Ascending aorta (tissue), 2 donors: ENCODE measurements around the gene ZNF385B. TPM values are rescaled to one million over a fixed set of nuclear protein-coding genes. Genes with fewer than 3 reads are reported as not detected.

ENCODE experiments used
- DNase-seq, 2 donors: peaks; one replicate each; pipeline ENCODE4 v3.0.0-alpha.2; 2019; ENCODE audit warnings: low spot score in 2 of 2
- H3K27ac ChIP-seq, 2 donors: fragments of 200-600 bp; sonication (generic); one replicate each; pipeline ENCODE4 v1.5.1; 2016 to 2017; ENCODE audit warnings: mild to moderate bottlenecking in 1 of 2
- H3K27me3 ChIP-seq: fragments of 200-600 bp; sonication (generic); one replicate; pipeline ENCODE4 v1.5.1; 2017
- H3K36me3 ChIP-seq, 2 donors: fragments of 200-600 bp; sonication (generic); one replicate each; pipeline ENCODE4 v1.5.1; 2016
- H3K4me1 ChIP-seq, 2 donors: fragments of 200-600 bp; sonication (generic); one replicate each; pipeline ENCODE4 v1.5.1; 2016 to 2017; ENCODE audit warnings: mild to moderate bottlenecking in 1 of 2
- H3K4me3 ChIP-seq, 2 donors: fragments of 200-600 bp; sonication (generic); one replicate each; pipeline ENCODE4 v1.5.1; 2016 to 2017; ENCODE audit warnings: mild to moderate bottlenecking in 1 of 2
- H3K9me3 ChIP-seq, 2 donors: fragments of 200-600 bp; sonication (generic); one replicate each; pipeline ENCODE4 v1.5.1; 2016
- intact Hi-C: fragments of 100-400 bp; cut with DNase I; formaldehyde crosslinking; loops from one replicate; pipeline ENCODE4 v1.15.1; 2023
- total RNA-seq: library from RNA; depleted of rRNA; stranded (reverse); fragments of >200 nt; gene quantifications from one replicate; pipeline ENCODE4 v1.1.0, GENCODE V29; 2016
- TF ChIP-seq, protein P1 (sequence below), 3 experiments: fragments of 200-600 bp in 2 of 3; fragments of 450-650 bp in 1 of 3; sonication (generic) in 2 of 3; IDR thresholded peaks; one replicate each; pipeline ENCODE4 v1.5.1; 2016 to 2019; ENCODE audit warnings: antibody characterized with exemption in 3 of 3, mild to moderate bottlenecking in 1 of 3, moderate library complexity in 1 of 3

The ZNF385B gene
- 0.21 TPM for total RNA-seq

DNA sequence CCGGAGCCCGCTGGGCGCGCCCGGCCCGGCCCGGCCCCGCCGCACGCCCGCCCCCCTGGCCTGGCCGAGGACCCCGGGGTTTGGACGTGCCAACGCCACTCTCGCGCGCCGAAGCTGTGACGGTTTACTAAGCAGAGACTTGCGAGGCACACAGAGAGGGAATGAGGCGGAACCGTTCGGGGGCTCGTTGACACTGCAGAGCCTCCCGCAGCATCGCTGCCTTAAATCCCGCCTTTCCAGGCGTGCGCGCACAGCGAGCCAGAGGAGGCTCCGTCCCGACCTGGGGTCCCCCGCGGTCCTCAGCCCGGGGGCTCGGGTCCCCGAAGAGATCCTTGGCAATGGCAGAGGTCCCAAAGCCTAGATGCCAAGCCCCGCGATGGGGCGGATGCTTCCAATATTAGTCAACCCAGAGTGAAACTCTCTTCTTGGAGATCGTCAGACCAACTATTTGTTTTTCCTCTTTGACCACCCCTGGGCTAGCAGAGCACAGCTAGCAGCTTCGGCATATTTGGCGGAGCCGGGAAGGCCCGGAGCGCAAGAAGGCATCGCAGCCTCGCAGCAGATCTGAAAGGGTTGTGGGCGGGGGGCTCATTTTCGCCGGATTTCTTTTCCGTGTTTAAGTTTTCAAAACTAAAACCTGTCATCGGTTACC lies at the start of gene ZNF385B:
Gene ZNF385B (minus strand): TSS at position 197 of the 652 bp plus-strand sequence.
- Histone ChIP-seq H3K4me1 (peaks cover 0 to 7% of the 10 kb centered on the region in 2 donors), H3K9me3 (no peaks in the 10 kb centered on the region), H3K27me3 (no peaks in the 10 kb centered on the region), H3K36me3 (no peaks in the 10 kb centered on the region), H3K4me3 (peak within 1 kb of the TSS; percentile 58 to 61), H3K27ac (no peak within 1 kb of the TSS)
- intact Hi-C loops: no loop called here
- TF ChIP-seq, protein P1, sequence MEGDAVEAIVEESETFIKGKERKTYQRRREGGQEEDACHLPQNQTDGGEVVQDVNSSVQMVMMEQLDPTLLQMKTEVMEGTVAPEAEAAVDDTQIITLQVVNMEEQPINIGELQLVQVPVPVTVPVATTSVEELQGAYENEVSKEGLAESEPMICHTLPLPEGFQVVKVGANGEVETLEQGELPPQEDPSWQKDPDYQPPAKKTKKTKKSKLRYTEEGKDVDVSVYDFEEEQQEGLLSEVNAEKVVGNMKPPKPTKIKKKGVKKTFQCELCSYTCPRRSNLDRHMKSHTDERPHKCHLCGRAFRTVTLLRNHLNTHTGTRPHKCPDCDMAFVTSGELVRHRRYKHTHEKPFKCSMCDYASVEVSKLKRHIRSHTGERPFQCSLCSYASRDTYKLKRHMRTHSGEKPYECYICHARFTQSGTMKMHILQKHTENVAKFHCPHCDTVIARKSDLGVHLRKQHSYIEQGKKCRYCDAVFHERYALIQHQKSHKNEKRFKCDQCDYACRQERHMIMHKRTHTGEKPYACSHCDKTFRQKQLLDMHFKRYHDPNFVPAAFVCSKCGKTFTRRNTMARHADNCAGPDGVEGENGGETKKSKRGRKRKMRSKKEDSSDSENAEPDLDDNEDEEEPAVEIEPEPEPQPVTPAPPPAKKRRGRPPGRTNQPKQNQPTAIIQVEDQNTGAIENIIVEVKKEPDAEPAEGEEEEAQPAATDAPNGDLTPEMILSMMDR (IDR thresholded peaks at IDR 0.05): no peak
- no peak for DNase-seq

GRCh38 chr2:179910735-179911113 lies 49.3 kb upstream of the ZNF385B start:
- Histone ChIP-seq H3K4me3 (no peak overlapping the region), H3K4me1 (no peaks in the 10 kb centered on the region), H3K9me3 (no peaks in the 10 kb centered on the region), H3K36me3 (no peaks in the 10 kb centered on the region), H3K27me3 (no peaks in the 10 kb centered on the region), H3K27ac (no peak overlapping the region)
- DNase-seq: no peak
- intact Hi-C loops: no loop called here
- TF ChIP-seq, protein P1 (IDR thresholded peaks at IDR 0.05): no peak

DNA sequence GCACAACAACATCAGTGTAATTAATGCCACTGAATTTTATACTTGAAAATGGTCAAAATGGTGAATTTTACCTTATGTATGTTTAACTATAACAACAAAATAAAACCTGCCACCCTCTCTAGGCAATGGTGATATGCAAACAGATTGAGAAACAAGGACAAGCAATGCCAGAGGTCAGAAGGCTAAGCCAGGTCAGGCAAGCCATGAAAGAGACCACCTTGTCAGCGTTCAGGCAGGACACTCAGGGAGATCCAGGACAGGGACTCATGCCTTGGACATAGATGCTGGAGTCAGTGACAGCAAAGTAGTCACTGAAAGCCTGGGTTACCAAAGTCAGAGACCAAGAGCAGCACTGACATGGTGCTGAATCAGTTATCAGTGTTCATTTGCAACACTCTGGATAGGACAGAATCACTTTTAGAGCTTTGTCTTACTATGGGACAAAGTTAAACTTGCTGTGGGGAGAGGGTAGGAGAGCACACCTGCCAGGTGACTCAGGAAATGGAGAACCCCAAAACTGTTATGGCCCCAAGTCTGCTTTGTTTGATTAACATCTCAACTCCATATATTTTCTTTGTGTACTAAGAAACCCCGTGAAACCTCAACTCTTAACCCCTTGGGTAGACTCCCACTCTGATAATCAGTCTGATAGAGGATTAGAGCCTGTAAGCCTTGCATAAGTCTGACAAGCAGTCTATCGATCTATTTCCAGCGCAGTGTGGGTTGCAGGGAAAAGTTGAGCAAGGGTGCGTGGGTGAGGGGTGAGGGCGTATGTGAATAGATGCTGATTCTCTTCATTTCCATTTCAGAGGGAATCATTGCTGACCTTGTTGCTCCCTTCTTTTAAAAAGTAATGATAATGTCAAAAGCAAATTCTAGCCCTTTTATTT lies 48.7 kb upstream of the ZNF385B start:
- H3K4me1 ChIP-seq: no peaks in the 10 kb centered on the region
- H3K27ac ChIP-seq: no peak overlapping the region
- TF ChIP-seq, protein P1 (IDR thresholded peaks at IDR 0.05): no peak
- no peaks in the 10 kb centered on the region for H3K27me3 ChIP-seq
- no peaks in the 10 kb centered on the region for H3K36me3 ChIP-seq
- DNase-seq: no peak
- H3K9me3 ChIP-seq: no peaks in the 10 kb centered on the region
- H3K4me3 ChIP-seq: no peak overlapping the region
- intact Hi-C loops: no loop called here

- Histone ChIP-seq H3K9me3 (no peaks in the 10 kb centered on the region), H3K36me3 (no peaks in the 10 kb centered on the region), H3K27me3 (no peaks in the 10 kb centered on the region), H3K4me1 (no peaks in the 10 kb centered on the region), H3K4me3 (no peak overlapping the region), H3K27ac (no peak overlapping the region)
- intact Hi-C loops: no loop called here
- no peak for DNase-seq
- TF ChIP-seq, protein P1 (IDR thresholded peaks at IDR 0.05): no peak
Measured at GRCh38 chr2:179900655-179901054, 39.2 kb upstream of the ZNF385B start.

GRCh38 chr2:179899666-179900065 lies 38.3 kb upstream of the ZNF385B start:
- Histone ChIP-seq H3K27ac (no peak overlapping the region), H3K4me1 (no peaks in the 10 kb centered on the region), H3K4me3 (no peak overlapping the region), H3K27me3 (no peaks in the 10 kb centered on the region), H3K9me3 (no peaks in the 10 kb centered on the region), H3K36me3 (no peaks in the 10 kb centered on the region)
- intact Hi-C loops: no loop called here
- TF ChIP-seq, protein P1 (IDR thresholded peaks at IDR 0.05): no peak
- no peak for DNase-seq
